GM18858 (cell line): ENCODE measurements around the gene DBX2.
"Not testable (repeated sequence)": the region's sequence is repeated elsewhere in the genome, so short reads cannot be mapped to it uniquely, and the experiment has no call there.

Source experiments
- ATAC-seq: cut with Tn5 transposase; IDR thresholded peaks from one replicate; pipeline ENCODE4 v1.9.1; 2021; ENCODE audit not compliant: unreplicated experiment

Gene DBX2

GRCh38 chr12:45050751-45051571, at the start of gene DBX2:
DBX2 (minus strand) TSS chr12:45051099; CDS start chr12:45050927, 172 bp downstream.
- ATAC-seq, result no peak

DNA sequence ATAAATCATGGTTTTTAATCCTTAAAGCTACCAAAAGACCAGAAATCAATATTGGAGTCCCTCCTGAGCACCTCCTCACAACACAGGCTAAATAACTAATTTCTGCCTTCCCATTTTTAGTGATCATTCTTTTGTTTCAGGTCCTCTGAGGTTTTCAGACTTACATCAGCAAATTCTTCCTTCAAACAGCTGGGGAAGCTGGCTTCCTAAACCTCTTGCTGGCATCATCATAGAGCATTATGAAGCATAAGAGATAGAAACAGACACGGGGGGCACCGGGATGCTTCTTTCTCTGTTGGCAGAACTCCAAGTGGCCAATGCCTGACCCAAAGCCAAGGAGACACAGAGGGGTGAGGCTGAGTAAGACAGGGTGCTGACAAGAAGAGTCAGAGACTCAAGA, 47.9 kb upstream of the DBX2 start:
- no peak for ATAC-seq

- ATAC-seq, result not testable (repeated sequence)
Measured at GRCh38 chr12:45095417-45095816, 44.5 kb upstream of the DBX2 start.

GRCh38 chr12:45093051-45093450, 42.2 kb upstream of the DBX2 start:
- ATAC-seq, result no peak

DNA sequence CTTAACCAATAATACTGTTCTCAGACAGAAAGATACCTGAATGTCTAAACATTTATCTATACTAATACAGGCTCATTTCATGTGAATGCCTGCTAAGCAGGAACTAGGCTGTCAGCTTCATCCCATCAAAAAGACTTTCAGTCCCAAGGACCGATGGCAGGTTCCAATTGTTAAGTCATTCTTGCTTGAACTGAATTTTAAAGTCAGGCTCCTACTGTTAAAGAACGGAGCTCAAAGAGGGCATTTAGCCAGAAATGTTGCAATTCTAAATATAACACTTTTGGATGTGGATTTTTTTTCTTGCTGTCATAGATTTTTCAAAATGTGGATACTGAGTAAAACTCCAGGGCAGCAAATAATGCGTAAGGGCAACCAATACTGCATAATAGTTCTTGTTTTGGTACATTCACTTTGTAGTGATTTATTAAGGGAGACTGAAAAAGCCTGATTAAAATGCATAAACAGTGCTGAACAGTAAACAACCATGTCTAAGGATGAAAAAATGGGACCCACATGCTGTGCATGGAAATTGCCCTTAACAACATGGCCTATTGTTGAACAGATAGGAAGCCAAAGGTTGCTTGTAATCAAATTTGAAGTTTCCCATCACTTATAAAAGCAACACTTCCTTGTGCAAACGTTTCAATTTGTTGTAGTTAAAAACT, 38.6 kb upstream of the DBX2 start:
- no peak for ATAC-seq

DNA sequence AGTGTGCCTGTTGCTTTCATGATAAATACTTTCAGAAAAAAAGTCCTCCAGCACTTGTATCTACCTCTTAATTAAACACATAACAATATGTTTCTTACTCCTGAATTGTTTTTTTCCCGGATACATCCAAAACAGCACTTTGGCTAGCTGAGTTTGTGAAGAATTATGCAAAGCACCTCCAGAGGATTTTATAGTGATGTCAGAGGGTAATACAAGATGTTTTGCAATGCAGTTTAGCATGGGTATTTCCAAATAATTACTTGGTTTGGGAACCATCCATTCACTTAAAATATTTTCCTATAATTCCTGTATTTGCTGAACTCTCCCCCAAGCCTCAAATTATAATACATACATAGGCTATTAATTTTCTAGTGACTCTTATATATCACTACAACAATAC, 37.7 kb upstream of the DBX2 start:
- ATAC-seq, result no peak

GRCh38 chr12:45084248-45084647, 33.3 kb upstream of the DBX2 start:
- not testable (repeated sequence) for ATAC-seq

- no peak for ATAC-seq
Measured at GRCh38 chr12:45077251-45077650, 26.4 kb upstream of the DBX2 start.

DNA sequence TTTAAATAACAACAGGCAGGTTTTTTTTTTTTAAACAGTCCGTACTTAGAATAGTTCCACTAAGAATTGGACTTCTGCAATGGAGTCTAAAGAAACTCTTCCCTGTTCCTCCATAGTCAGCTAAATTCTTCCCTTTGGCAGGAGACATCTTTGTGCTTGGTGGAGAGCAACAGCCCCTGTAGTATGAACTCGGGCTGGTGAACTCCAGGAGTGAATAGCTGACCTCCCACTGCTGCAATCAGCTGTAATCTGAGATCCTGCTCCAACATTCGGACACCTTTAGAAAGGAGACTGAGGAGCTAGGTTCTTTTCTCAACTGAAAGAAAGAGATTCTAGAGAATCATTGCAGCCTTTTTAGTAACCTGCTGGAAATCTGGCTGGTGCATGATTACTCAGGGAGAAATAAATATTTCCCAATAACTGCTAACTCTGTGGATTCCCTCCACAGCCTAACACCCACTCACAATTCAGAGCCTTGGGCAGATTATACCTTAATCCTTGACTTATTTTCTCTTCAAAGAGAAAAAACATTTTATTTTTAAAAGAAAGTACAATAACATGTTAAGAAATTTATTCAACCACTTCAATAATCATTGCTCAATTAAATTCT, 25.6 kb upstream of the DBX2 start:
- ATAC-seq, result no peak

GRCh38 chr12:45075587-45076282, 24.8 kb upstream of the DBX2 start:
- no peak for ATAC-seq

GRCh38 chr12:45065125-45065626, 14.3 kb upstream of the DBX2 start:
- no peak for ATAC-seq

DNA sequence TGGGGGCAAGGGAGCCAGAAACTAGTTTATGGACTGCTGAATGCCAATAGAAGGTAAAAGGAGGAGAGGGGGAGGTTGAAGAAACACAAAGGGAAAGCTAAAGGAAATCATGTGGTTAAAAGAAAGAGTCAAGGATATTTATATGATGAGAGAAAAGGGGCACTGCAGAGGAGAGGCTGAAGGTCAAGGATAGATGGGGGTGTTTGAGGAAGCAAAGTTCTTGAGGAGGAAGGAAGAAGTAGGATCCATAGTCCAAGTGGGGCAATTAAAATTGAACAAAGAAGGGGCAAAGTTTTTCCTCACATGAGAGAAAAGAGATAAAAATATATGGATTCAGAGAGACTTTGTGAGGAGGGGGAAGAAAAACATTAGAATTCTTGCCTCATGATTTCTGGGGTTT, 10.1 kb upstream of the DBX2 start:
- ATAC-seq, result no peak

DNA sequence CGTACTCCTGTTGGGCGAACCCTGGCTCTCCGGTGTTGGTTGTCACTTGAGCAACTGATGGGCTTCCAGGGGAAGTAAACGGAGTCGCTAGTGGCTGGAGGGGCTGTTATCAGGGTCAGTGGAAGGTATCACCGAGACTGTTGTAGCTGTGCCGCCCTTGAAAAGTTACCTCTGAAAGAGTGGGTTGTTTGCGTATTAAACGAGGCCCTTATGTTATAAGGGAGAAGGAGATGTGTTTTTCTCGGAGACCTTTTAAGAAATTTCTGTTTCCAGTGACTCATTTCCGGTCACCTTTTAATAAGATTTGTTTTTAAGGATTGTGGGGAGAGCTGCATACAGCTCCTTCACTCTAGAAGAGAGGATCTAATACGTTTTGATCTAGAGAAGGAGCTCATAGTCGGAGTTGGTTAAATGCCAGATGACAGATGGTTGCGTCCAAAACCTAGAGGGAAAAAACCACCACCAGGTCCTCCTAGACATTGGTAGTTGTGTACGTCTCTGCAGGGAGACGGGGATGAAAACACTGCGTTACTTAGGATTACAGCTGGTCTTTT, 750 bp upstream of the DBX2 start:
- no peak for ATAC-seq

- no peak for ATAC-seq
Measured at GRCh38 chr12:45049912-45050750, 768 bp downstream of the DBX2 start.

DNA sequence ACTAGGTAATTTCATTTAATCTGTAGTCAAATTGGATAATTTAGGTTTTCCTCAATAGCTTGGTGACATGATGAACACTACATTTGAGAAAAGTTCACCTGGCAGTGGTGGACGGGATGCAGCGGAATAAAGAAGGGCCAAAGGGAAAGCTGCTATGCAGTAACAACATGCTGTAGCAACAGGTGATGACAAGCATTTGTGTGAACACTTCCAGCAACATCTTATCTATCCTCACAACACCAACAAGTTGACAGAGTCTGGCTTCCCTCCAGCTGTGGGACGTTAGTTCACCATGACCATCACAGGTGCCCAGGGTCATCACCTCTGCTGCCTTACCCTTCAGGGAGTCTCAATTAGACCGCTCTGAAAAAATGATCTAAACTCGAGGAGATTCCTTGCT, 8.3 kb downstream of the DBX2 start:
- no peak for ATAC-seq

DNA sequence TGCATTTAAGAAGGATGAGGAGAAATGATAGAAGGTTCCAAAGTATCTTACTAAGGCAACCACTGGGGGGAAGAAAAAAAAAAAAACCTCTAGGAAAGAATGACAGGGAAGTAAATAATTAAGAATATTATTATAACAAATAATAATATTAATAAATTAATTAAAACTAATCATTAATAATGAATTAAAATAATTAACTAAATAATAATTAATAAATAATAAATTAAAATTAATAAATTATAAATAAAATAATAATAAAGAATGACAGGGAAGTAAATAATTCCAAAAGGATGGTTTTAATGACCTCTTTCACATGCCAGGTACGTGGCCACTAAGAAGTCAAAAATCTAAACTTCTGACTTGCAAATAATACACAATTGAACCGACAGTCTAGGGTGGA, 9.9 kb downstream of the DBX2 start:
- no peak for ATAC-seq

GRCh38 chr12:45039757-45040156, 11.1 kb downstream of the DBX2 start:
- no peak for ATAC-seq

DNA sequence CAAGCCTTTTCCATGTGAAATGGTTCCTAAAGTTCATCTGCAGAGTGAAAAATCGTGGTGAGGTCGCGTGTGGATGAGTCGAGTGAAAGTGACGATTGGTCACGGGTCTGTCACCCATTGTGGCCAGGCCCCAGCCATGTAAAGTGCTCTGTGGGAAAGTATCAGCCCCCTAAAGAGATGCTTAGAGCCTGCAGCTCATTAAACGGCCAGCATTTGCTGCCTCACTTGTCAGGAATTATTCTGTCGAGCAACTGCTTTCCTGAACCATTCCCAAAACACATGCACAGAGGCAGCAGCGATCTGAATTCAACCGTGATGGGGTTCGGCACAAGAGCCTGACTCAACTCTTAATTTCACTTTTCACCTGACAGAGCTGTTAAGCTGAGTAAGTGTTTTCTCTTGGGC, 16.0 kb downstream of the DBX2 start:
- no peak for ATAC-seq

DNA sequence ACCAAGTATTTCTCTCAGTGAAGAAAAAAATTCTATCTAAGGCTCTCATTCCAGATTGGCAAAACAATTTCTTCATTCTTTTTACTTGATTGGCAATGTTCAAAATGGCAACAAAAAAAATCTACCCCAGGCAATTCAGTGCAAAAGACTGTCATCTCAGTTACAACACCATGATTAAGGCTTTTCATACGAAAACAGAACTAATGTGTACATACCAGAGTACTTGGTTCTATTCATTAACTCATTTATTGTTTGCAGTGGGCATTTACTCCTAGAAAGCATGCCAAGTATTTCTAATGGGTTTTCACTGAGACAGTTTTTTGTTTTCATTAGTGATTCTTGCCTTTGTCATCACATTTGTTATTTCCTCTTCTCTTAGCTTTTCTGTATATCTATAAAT, 33.0 kb downstream of the DBX2 start:
- no peak for ATAC-seq

DNA sequence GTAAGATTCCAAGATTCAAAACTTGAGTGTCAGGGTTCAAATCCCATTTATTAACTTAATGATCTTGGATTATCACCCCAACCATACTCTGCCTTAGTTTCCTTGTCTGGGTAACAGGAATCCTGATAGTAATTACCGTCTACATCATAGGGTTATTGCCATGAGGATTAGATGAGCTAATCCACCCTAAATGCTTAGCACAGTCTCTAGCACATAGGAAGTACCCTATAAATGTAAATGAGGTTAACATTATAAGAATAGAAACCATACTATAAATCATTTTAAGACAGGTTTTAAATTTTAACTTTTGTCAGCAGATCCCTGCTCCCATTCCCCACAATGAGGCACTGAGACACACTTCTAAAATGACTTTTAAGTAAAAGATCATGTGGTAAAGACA, 36.5 kb downstream of the DBX2 start:
- no peak for ATAC-seq
